Measurements from ENCODE around the gene INO80.
"Not testable (repeated sequence)": the region's sequence is repeated elsewhere in the genome, so short reads cannot be mapped to it uniquely, and the experiment has no call there.

INO80 gene

DNA sequence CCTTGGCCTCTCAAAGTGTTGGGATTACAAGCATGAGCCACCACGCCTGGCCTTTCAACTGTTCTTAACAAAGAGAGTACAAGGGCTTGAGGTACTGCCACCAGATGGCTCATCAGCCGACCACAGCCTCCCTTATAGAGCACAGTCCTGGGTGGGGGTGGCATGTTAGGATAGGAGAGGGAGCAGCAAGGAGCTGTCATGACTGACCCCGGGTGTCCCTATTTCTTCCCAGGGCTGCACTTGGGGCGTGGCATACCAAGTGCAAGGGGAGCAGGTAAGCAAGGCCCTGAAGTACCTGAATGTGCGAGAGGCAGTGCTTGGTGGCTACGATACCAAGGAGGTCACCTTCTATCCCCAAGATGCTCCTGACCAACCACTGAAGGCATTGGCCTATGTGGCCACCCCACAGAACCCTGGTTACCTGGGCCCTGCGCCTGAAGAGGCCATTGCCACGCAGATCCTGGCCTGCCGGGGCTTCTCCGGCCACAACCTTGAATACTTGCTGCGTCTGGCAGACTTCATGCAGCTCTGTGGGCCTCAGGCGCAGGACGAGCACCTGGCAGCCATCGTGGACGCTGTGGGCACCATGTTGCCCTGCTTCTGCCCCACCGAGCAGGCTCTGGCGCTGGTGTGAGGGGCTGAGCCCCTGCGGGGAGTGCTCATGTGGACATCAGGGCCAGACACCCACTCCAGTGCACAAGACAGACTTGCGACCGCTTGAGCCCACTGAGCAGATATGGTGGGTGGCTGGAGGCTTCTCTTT, 160.8 kb downstream of the INO80 start:
- peaks cover 0 to 6% of the 10 kb centered on the region in 2 experiments for H3K27me3 ChIP-seq (ENCODE audit: control insufficient read depth in 1 of 2, insufficient read depth in 1 of 2, low read length in 2 of 2)
- no peak overlapping the region for H3K27ac ChIP-seq (ENCODE audit: low read length, poor library complexity, severe bottlenecking)
- WGBS: 96% methylated on average over 19 of the region's 20 CpGs
- peaks cover 8% of the 10 kb centered on the region for H3K79me1 ChIP-seq (replicated peaks; ENCODE audit: low read length, poor library complexity, severe bottlenecking)
- H2AFZ ChIP-seq (ENCODE audit: low read depth, low read length): no peak overlapping the region
- DNase-seq: no peak
- peak overlapping the region in 1 of 2 experiments; percentile 57 for H2BK12ac ChIP-seq (ENCODE audit: low read length in 2 of 2)
- peaks cover 0 to 22% of the 10 kb centered on the region in 2 experiments for H3K36me3 ChIP-seq (ENCODE audit: control insufficient read depth in 1 of 2, insufficient read depth in 2 of 2, low read depth in 1 of 2, low read length in 2 of 2)
- peak overlapping the region in 1 of 2 experiments; percentile 51 for H3K4ac ChIP-seq (ENCODE audit: low read depth in 1 of 2, low read length in 2 of 2)
- H3K23ac ChIP-seq (ENCODE audit: low read length in 2 of 2): peak overlapping the region in 1 of 2 experiments; percentile 90
- no peaks in the 10 kb centered on the region for H3K9me3 ChIP-seq (ENCODE audit: control insufficient read depth, low read length)
- H3K4me3 ChIP-seq (ENCODE audit: insufficient read depth in 1 of 2, low read depth in 1 of 2, low read length in 2 of 2): no peak overlapping the region
- no peak overlapping the region for H3K4me2 ChIP-seq (ENCODE audit: low read length, poor library complexity, severe bottlenecking)
- no peak overlapping the region for H2BK120ac ChIP-seq (ENCODE audit: low read depth, low read length)
- H2BK15ac ChIP-seq (ENCODE audit: low read depth, poor library complexity, severe bottlenecking): no peak overlapping the region
- peak overlapping the region; percentile 43 for H4K91ac ChIP-seq (ENCODE audit: low read length)
- no peak overlapping the region for H2AK5ac ChIP-seq (ENCODE audit: low read length, severe bottlenecking)
- peaks cover 38% of the 10 kb centered on the region for H3K4me1 ChIP-seq (ENCODE audit: control insufficient read depth, insufficient read depth, low read depth, low read length)
- H4K8ac ChIP-seq (ENCODE audit: low read length): peak overlapping the region; percentile 43
- no peak overlapping the region for H3K9ac ChIP-seq (ENCODE audit: low read length)
- no peak overlapping the region for H2BK5ac ChIP-seq (ENCODE audit: low read depth, low read length, poor library complexity, severe bottlenecking)
- peak overlapping the region in 1 of 2 experiments; percentile 95 for H3K14ac ChIP-seq (ENCODE audit: low read length in 2 of 2)
- H3K18ac ChIP-seq (ENCODE audit: low read depth in 1 of 2, low read length in 2 of 2): peak overlapping the region in 1 of 2 experiments; percentile 74

- not testable (repeated sequence) for H3K14ac ChIP-seq (ENCODE audit: low read length in 2 of 2); H2AK5ac ChIP-seq (ENCODE audit: low read length, severe bottlenecking); H2BK15ac ChIP-seq (ENCODE audit: low read depth, poor library complexity, severe bottlenecking); H2BK5ac ChIP-seq (ENCODE audit: low read depth, low read length, poor library complexity, severe bottlenecking); H2BK12ac ChIP-seq (ENCODE audit: low read length in 2 of 2); H3K9ac ChIP-seq (ENCODE audit: low read length); H2BK120ac ChIP-seq (ENCODE audit: low read depth, low read length); H3K9me3 ChIP-seq (ENCODE audit: control insufficient read depth, low read length); H4K91ac ChIP-seq (ENCODE audit: low read length); H3K27ac ChIP-seq (ENCODE audit: low read length, poor library complexity, severe bottlenecking); H2AFZ ChIP-seq (ENCODE audit: low read depth, low read length); H4K8ac ChIP-seq (ENCODE audit: low read length); H3K79me1 ChIP-seq (replicated peaks; ENCODE audit: low read length, poor library complexity, severe bottlenecking); H3K27me3 ChIP-seq (ENCODE audit: control insufficient read depth in 1 of 2, insufficient read depth in 1 of 2, low read length in 2 of 2)
- peak; percentile 21 for DNase-seq
- H3K36me3 ChIP-seq (ENCODE audit: control insufficient read depth in 1 of 2, insufficient read depth in 2 of 2, low read depth in 1 of 2, low read length in 2 of 2): peaks cover 0 to 22% of the 10 kb centered on the region in 2 experiments
- H3K4me1 ChIP-seq (ENCODE audit: control insufficient read depth, insufficient read depth, low read depth, low read length): peaks cover 36% of the 10 kb centered on the region
- peak overlapping the region in 1 of 2 experiments; percentile 90 for H3K4me3 ChIP-seq (ENCODE audit: insufficient read depth in 1 of 2, low read depth in 1 of 2, low read length in 2 of 2)
- H3K4ac ChIP-seq (ENCODE audit: low read depth in 1 of 2, low read length in 2 of 2): peak overlapping the region in 1 of 2 experiments; percentile 11
- peak overlapping the region; percentile 95 for H3K4me2 ChIP-seq (ENCODE audit: low read length, poor library complexity, severe bottlenecking)
- whole genome bisulfite sequencing: 73% methylated on average over 8 of the region's 8 CpGs
- H3K23ac ChIP-seq (ENCODE audit: low read length in 2 of 2): peak overlapping the region in 1 of 2 experiments; percentile 3
- peak overlapping the region in 1 of 2 experiments; percentile 29 for H3K18ac ChIP-seq (ENCODE audit: low read depth in 1 of 2, low read length in 2 of 2)
Observed at GRCh38 chr15:40954158-40954848, 161.8 kb downstream of the INO80 start.

DNA sequence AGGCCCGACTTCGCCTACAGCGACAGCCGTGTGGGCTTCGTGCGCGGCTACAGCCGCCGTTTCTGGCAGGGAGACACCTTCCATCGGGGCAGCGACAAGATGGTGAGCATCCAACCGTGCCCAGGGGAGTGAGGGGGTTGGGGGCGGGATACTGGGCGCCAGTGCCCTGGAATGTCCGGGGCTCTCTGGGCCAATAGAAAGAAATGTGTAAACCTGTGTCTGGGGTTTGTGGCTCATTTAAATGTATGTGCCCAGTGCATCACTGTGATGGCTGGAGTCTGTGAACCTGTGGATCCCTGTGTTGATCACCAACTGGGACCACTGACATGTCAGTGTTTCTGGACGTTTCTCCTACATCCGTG, 162.4 kb downstream of the INO80 start:
- peaks cover 8% of the 10 kb centered on the region for H3K79me1 ChIP-seq (replicated peaks; ENCODE audit: low read length, poor library complexity, severe bottlenecking)
- H3K4me1 ChIP-seq (ENCODE audit: control insufficient read depth, insufficient read depth, low read depth, low read length): peaks cover 36% of the 10 kb centered on the region
- peak overlapping the region; percentile 19 to 73 for H3K4ac ChIP-seq (ENCODE audit: low read depth in 1 of 2, low read length in 2 of 2)
- no peak overlapping the region for H2AK5ac ChIP-seq (ENCODE audit: low read length, severe bottlenecking)
- H3K9me3 ChIP-seq (ENCODE audit: control insufficient read depth, low read length): no peaks in the 10 kb centered on the region
- peak overlapping the region; percentile 19 for H4K8ac ChIP-seq (ENCODE audit: low read length)
- no peak overlapping the region for H2BK5ac ChIP-seq (ENCODE audit: low read depth, low read length, poor library complexity, severe bottlenecking)
- peak overlapping the region; percentile 95 for H3K4me2 ChIP-seq (ENCODE audit: low read length, poor library complexity, severe bottlenecking)
- H3K23ac ChIP-seq (ENCODE audit: low read length in 2 of 2): peak overlapping the region in 1 of 2 experiments; percentile 53
- no peak overlapping the region for H2BK15ac ChIP-seq (ENCODE audit: low read depth, poor library complexity, severe bottlenecking)
- H2BK12ac ChIP-seq (ENCODE audit: low read length in 2 of 2): peak overlapping the region in 1 of 2 experiments; percentile 87
- H3K27me3 ChIP-seq (ENCODE audit: control insufficient read depth in 1 of 2, insufficient read depth in 1 of 2, low read length in 2 of 2): peaks cover 5 to 12% of the 10 kb centered on the region in 2 experiments
- peak overlapping the region; percentile 79 to 90 for H3K4me3 ChIP-seq (ENCODE audit: insufficient read depth in 1 of 2, low read depth in 1 of 2, low read length in 2 of 2)
- H3K9ac ChIP-seq (ENCODE audit: low read length): peak overlapping the region; percentile 89
- H2BK120ac ChIP-seq (ENCODE audit: low read depth, low read length): no peak overlapping the region
- WGBS: 6% methylated on average over 17 of the region's 17 CpGs
- H2AFZ ChIP-seq (ENCODE audit: low read depth, low read length): peak overlapping the region; percentile 94
- DNase-seq: peak; percentile 28
- peak overlapping the region in 1 of 2 experiments; percentile 45 for H3K14ac ChIP-seq (ENCODE audit: low read length in 2 of 2)
- peaks cover 0 to 22% of the 10 kb centered on the region in 2 experiments for H3K36me3 ChIP-seq (ENCODE audit: control insufficient read depth in 1 of 2, insufficient read depth in 2 of 2, low read depth in 1 of 2, low read length in 2 of 2)
- peak overlapping the region; percentile 64 for H4K91ac ChIP-seq (ENCODE audit: low read length)
- no peak overlapping the region for H3K27ac ChIP-seq (ENCODE audit: low read length, poor library complexity, severe bottlenecking)
- peak overlapping the region; percentile 85 for H3K18ac ChIP-seq (ENCODE audit: low read depth in 1 of 2, low read length in 2 of 2)
